IPS-18a (cell line): Measurements from ENCODE around the gene NSD1.

Experiments
- H3K27ac ChIP-seq: one replicate; pipeline ENCODE4 v1.5.1; 2013; ENCODE audit warnings: low read length
- H3K27me3 ChIP-seq: one replicate; pipeline ENCODE4 v1.6.1; 2013; ENCODE audit warnings: mild to moderate bottlenecking, low read length; ENCODE audit not compliant: control insufficient read depth, insufficient read depth
- H3K36me3 ChIP-seq: one replicate; pipeline ENCODE4 v1.6.1; 2013; ENCODE audit warnings: low read depth, low read length; ENCODE audit not compliant: control insufficient read depth
- H3K4me1 ChIP-seq: one replicate; pipeline ENCODE4 v1.6.1; 2013; ENCODE audit warnings: low read depth, low read length; ENCODE audit not compliant: control insufficient read depth
- H3K4me3 ChIP-seq: one replicate; pipeline ENCODE4 v1.5.1; 2013; ENCODE audit warnings: low read length
- H3K9ac ChIP-seq: one replicate; pipeline ENCODE4 v1.6.1; 2013; ENCODE audit warnings: mild to moderate bottlenecking, low read length, moderate library complexity
- H3K9me3 ChIP-seq: one replicate; pipeline ENCODE4 v1.6.1; 2013; ENCODE audit warnings: low read depth, low read length; ENCODE audit not compliant: control insufficient read depth

Gene NSD1

DNA sequence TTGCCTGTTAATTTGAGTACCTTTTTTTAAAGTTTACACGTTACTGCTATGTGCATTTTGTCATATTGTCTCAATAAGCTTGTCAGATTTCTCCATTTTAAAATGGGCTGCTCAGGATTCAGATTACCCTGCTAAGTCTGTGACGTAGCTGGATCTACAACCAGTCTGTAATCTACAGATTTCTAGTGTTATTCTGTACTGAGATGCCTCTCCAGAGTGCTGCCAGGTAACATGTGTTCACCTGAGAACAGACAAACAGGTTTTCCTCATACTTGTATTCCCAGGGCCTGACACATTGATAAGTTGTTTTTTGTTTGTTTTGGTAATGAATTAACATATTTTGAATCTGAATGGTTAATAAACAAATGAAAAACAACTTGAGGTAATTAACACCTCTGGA is 154.6 kb downstream of the NSD1 start:
- no peaks in the 10 kb centered on the region for H3K9me3 ChIP-seq
- no peak overlapping the region for H3K4me3 ChIP-seq
- H3K27ac ChIP-seq, result no peak overlapping the region
- peaks cover 87% of the 10 kb centered on the region for H3K36me3 ChIP-seq
- no peak overlapping the region for H3K9ac ChIP-seq
- no peaks in the 10 kb centered on the region for H3K4me1 ChIP-seq
- H3K27me3 ChIP-seq, result no peaks in the 10 kb centered on the region

DNA sequence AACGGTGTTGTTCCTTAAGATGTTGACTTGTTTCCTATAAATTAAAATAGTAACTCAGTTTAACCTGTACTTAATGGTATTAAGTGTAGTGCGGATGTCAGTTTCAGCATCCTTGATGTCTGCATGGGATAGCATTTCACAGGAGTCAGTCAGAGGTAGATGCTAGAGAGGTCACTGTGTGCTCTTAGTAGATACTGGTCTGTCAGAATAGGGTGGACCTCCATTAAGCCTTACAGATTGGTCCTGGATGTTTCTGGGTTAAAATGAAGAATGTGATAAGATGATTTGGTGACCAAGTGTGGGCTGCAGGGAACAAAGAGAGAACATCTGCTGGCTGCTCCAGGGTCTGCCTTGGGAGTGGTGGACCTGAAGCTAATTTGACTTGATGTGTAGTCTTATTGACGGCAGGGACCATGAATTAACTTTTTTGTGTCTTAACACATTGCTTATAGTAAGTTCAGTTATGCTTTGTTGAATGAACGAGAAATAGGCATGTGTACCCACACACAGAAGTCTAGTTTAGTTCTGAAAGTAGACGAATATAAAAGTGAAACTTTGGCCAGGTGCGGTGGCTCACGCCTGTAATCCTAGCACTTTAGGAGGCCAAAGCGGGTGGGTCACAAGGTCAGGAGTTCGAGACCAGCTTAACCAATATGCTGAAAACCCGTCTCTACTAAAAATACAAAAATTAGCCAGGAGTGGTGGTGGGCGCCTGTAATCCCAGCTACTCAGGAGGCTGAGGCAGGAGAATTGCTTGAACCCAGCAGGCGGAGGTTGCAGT is 157.4 kb downstream of the NSD1 start:
- H3K36me3 ChIP-seq, result peaks cover 87% of the 10 kb centered on the region
- no peaks in the 10 kb centered on the region for H3K27me3 ChIP-seq
- no peak overlapping the region for H3K9ac ChIP-seq
- no peak overlapping the region for H3K4me3 ChIP-seq
- no peak overlapping the region for H3K27ac ChIP-seq
- no peaks in the 10 kb centered on the region for H3K9me3 ChIP-seq
- no peaks in the 10 kb centered on the region for H3K4me1 ChIP-seq

DNA sequence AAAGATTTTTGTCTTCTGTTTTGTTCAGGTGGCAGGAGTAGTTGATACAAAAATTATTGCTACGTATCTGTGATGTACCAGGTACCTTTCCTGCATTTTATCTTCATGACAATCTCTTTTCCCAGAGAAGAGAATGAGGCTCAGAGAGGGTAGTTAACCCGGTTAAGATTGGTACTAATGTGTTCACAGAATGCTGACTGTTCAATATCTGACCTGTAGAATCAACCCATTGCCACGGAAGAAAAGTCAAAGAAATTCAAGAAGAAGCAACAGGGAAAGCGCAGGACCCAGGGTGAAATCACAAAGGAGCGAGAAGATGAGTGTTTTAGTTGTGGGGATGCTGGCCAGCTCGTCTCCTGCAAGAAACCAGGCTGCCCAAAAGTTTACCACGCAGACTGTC is 158.2 kb downstream of the NSD1 start:
- Histone ChIP-seq H3K27me3 (no peaks in the 10 kb centered on the region), H3K27ac (no peak overlapping the region), H3K4me3 (no peak overlapping the region), H3K4me1 (no peaks in the 10 kb centered on the region), H3K9ac (no peak overlapping the region), H3K36me3 (peaks cover 87% of the 10 kb centered on the region), H3K9me3 (no peaks in the 10 kb centered on the region)

GRCh38 chr5:177293819-177294581 is 160.4 kb downstream of the NSD1 start:
- Histone ChIP-seq H3K9me3 (no peaks in the 10 kb centered on the region), H3K27ac (no peak overlapping the region), H3K36me3 (peaks cover 69% of the 10 kb centered on the region)

GRCh38 chr5:177294632-177295031 is 161.1 kb downstream of the NSD1 start:
- peaks cover 63% of the 10 kb centered on the region for H3K36me3 ChIP-seq
- H3K4me1 ChIP-seq, result no peaks in the 10 kb centered on the region
- no peak overlapping the region for H3K4me3 ChIP-seq
- H3K9me3 ChIP-seq, result no peaks in the 10 kb centered on the region
- no peak overlapping the region for H3K27ac ChIP-seq
- no peak overlapping the region for H3K9ac ChIP-seq
- H3K27me3 ChIP-seq, result no peaks in the 10 kb centered on the region

More at GRCh38 chr5:177293819-177294581, 160.4 kb downstream of the NSD1 start:
- H3K27me3 ChIP-seq, result no peaks in the 10 kb centered on the region
- no peaks in the 10 kb centered on the region for H3K4me1 ChIP-seq
- H3K9ac ChIP-seq, result no peak overlapping the region
- H3K4me3 ChIP-seq, result no peak overlapping the region

- H3K36me3 ChIP-seq, result peaks cover 58% of the 10 kb centered on the region
- H3K27ac ChIP-seq, result no peak overlapping the region
- H3K9me3 ChIP-seq, result no peaks in the 10 kb centered on the region
- no peaks in the 10 kb centered on the region for H3K27me3 ChIP-seq
- no peaks in the 10 kb centered on the region for H3K4me1 ChIP-seq
- no peak overlapping the region for H3K9ac ChIP-seq
- H3K4me3 ChIP-seq, result no peak overlapping the region
Measured at GRCh38 chr5:177295924-177296323, 162.4 kb downstream of the NSD1 start.

- Histone ChIP-seq H3K27me3 (no peaks in the 10 kb centered on the region), H3K4me1 (no peaks in the 10 kb centered on the region), H3K36me3 (peaks cover 54% of the 10 kb centered on the region), H3K27ac (no peak overlapping the region), H3K4me3 (no peak overlapping the region), H3K9ac (no peak overlapping the region), H3K9me3 (no peaks in the 10 kb centered on the region)
Measured at GRCh38 chr5:177296581-177296980, 163.0 kb downstream of the NSD1 start.

GRCh38 chr5:177297922-177298321 is 164.3 kb downstream of the NSD1 start:
- Histone ChIP-seq H3K27me3 (no peaks in the 10 kb centered on the region), H3K36me3 (peaks cover 40% of the 10 kb centered on the region), H3K27ac (no peak overlapping the region), H3K4me3 (no peak overlapping the region), H3K4me1 (peaks cover 4% of the 10 kb centered on the region), H3K9me3 (no peaks in the 10 kb centered on the region), H3K9ac (no peak overlapping the region)

- H3K27me3 ChIP-seq, result no peaks in the 10 kb centered on the region
- H3K4me3 ChIP-seq, result no peak overlapping the region
- H3K9me3 ChIP-seq, result no peaks in the 10 kb centered on the region
- H3K4me1 ChIP-seq, result peaks cover 7% of the 10 kb centered on the region
- no peak overlapping the region for H3K9ac ChIP-seq
- H3K27ac ChIP-seq, result no peak overlapping the region
- peaks cover 23% of the 10 kb centered on the region for H3K36me3 ChIP-seq
Measured at GRCh38 chr5:177299697-177300096, 166.1 kb downstream of the NSD1 start.

DNA sequence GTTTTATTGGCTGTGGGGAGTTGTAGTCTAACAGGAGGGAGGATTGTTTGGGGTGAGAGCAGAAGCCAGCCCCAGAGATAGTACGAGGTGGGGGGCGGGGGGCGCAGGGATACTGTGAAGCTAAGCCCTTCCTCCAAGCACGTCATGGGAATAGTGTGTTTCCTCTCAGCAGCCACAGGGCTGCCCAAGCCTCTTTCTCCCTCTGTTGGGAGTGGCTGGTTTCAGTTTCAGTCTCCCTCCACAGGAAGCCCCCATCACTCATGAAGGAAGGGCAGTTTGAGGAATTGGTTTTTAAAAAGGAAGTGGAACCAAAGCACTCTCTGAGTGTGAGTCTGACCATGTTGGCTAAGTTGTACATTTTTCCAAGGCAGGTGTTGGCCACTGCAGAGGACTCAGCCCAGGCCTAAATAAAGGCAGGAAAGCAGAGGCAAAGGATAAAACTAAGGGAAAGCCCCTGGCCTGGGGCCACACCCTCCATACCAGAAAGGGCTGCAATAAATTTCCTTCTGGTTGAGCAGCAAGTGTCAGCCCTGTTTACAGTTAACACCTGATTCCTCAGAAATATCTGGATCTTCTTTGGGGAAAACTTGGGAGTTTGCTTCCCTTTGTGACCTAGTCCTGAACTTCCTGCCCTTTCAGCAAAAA is 166.8 kb downstream of the NSD1 start:
- H3K4me1 ChIP-seq, result peaks cover 10% of the 10 kb centered on the region

GRCh38 chr5:177300951-177301350 is 167.4 kb downstream of the NSD1 start:
- Histone ChIP-seq H3K36me3 (peaks cover 21% of the 10 kb centered on the region), H3K4me3 (no peak overlapping the region), H3K9ac (no peak overlapping the region), H3K27ac (no peak overlapping the region), H3K27me3 (no peaks in the 10 kb centered on the region), H3K9me3 (no peaks in the 10 kb centered on the region), H3K4me1 (peaks cover 10% of the 10 kb centered on the region)

More for the DNA sequence above, 166.8 kb downstream of the NSD1 start:
- H3K9ac ChIP-seq, result no peak overlapping the region
- no peaks in the 10 kb centered on the region for H3K27me3 ChIP-seq
- no peak overlapping the region for H3K4me3 ChIP-seq
- peaks cover 21% of the 10 kb centered on the region for H3K36me3 ChIP-seq
- no peak overlapping the region for H3K27ac ChIP-seq
- H3K9me3 ChIP-seq, result no peaks in the 10 kb centered on the region
